GOT3 (cell line): ENCODE data around the gene STAT6.

Experiments
- DNase-seq: peaks from one replicate; lab custom pipeline; 2025; ENCODE audit warnings: mixed read lengths; lab: John Stamatoyannopoulos, UW

The STAT6 gene

GRCh38 chr12:57111031-57111734, at the start of gene STAT6:
STAT6 (minus strand) TSS chr12:57111362; CDS start chr12:57108278, 3,084 bp downstream.
- no peak for DNase-seq

DNA sequence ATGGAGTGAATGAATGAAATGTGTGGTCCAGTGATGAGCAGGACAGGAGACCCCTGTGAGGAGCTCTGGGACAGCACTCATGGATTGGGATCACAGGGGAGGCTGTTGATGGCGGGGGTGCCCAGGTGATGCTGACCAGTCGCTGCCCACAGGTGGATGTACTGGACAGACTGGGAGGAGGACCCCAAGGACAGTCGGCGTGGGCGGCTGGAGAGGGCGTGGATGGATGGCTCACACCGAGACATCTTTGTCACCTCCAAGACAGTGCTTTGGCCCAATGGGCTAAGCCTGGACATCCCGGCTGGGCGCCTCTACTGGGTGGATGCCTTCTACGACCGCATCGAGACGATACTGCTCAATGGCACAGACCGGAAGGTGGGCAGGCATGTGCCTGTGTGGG, 49.6 kb upstream of the STAT6 start:
- no peak for DNase-seq

DNA sequence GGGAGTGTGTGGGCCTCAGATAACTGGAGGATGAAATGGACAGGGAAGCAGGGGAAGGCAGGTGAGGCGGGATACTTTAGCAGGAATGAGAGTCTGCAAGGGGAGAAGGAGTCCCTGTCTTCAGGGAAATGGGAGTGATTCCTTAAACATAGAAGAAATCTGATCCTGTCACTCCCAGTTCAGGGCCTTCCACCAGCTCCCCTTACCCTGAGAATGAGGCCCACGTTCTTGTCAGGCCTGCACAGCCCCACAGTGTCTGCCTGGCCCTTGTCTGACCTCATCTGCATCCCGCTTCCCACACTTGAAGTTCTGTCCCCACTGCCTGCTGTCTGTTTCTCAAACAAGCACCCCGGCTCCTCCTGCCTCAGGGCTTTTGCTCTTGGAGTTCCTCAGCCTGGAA, 48.9 kb upstream of the STAT6 start:
- DNase-seq: no peak

DNA sequence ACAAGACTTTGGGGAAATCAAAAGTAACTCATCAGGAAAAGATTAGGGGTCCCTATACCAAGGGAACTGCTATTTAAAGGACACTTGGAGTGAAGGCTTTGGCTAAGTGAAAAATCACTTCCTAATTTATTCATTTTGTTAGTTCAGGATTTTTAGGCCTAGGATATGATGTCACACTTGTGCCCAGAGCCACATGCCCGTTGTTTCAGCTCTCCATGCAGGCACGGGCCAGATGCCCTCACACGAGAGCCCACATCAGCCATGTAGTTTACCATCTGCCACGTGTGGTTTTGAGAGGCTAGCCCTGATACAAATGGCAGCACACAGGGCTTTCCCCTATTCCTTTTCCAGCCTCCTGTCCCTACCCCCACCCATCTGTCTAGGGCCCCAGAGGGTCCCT, 48.1 kb upstream of the STAT6 start:
- DNase-seq: no peak

- no peak for DNase-seq
These were observed 47.5 kb upstream of the STAT6 start for GRCh38 chr12:57158665-57159064.

DNA sequence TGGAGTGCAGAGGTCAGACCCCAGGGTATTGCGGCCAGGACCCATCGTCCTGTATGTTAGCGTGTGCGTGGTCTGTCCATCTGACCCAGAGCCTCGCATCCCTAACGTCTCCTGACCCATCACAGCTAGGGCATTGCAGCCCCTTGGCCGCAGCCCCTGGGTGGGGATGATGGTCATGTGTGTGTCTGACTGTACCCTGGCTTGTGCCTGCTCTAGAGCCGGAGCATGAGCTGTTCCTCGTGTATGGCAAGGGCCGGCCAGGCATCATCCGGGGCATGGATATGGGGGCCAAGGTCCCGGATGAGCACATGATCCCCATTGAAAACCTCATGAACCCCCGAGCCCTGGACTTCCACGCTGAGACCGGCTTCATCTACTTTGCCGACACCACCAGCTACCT, 47.0 kb upstream of the STAT6 start:
- DNase-seq: no peak

DNA sequence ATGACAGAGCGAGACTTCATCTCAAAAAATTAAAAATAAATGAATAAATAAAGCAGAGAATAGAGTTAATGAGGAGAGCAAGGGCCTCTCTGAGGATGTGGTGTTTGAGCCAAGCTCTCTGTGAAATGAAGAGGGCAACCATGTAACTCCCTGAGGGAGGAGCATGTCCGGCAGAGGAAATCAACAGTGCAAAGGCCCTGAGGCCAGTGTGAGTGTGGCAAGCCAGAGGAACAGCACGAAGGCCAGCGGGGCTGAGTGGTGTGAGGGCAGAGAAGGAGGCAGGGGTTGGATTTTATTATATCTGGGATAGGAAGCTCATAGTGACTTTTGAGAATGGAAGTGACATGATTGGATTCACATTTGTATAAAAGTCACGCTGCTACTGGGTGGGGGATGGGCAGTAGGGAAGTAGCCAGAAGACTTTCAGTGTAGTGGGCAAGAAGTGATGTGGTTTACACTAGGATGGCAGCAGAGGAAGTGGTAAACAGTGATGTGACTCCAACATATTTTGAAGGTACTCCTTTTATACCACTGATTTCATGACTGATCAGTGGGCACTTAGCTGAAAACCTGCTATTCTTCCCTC, 46.5 kb upstream of the STAT6 start:
- no peak for DNase-seq

GRCh38 chr12:57156701-57157403, 45.7 kb upstream of the STAT6 start:
- DNase-seq: no peak

- no peak for DNase-seq
These were observed 43.8 kb upstream of the STAT6 start for GRCh38 chr12:57154804-57155434.

- no peak for DNase-seq
These were observed 42.9 kb upstream of the STAT6 start for GRCh38 chr12:57154076-57154475.

DNA sequence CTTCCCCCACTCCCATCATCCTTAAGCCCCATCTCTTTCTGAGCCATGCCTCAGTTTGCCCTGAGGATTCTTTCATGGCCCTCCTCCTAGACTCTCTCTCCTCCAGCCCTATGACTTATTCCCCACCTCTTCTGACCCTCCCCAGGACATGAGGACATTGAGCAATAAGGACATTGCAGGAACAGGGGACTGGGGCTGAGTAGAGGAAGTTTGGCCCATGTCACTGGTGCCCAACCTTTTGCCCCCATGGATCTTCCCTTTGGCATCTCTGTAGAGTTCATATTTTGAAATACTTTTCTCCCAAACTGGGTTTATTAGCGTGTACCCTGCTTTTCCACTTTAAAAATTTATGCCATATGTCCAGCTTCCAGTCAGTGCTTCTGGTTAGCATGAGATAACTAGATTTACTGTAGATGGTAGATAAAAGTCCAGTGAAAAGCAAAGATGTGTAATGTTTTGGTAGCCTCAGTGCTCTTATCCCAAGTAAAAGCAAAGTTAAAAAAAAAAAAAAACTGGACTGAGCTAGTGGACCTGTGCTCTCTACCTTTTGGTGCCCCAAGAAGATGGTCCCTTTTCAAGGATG, 42.3 kb upstream of the STAT6 start:
- DNase-seq: no peak

- no peak for DNase-seq
These were observed 41.5 kb upstream of the STAT6 start for GRCh38 chr12:57152639-57153038.

DNA sequence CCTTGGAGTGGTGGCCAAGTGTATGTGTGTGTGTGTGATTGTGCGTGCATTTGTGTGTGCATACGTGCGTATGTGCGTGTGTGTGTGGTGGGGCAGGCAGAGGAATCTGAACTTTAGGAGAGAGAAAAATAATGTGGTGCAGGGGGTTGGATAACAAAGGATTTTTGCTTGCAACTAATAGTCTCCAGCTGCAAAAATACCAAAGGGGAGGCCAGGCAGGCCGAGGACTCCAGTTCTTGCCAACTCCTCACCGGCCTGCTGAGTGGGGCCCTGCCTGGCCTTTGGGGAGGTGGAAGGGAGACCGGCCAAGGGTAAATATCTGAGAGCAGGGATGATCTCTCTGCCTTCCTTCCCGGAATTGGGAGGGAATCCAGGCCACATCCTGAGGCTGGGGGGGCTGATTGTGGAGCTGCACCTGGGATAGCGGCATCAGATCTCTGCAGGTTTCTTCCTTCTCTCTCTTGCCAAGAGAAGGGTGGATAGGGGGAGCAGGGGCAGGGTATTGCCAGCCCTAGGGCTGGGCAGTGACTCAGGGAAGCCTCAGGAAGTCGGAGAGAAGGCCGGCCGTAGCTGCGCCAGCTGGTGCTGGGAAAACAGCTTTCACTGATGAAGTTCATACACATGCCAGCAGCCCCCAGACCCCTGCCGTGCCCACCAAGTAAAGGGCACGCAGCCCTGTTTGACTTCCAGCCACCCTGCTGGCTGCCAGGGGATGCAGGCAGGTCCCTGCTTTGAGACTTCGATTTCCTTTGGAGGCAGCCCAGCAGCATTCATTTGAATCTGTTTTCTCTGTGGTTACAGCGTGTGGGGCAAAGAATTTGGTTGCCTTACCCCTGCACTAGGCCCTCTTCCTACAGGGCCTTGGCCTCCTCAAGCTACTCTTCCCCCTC, 40.8 kb upstream of the STAT6 start:
- no peak for DNase-seq

GRCh38 chr12:57150400-57151000, 39.3 kb upstream of the STAT6 start:
- DNase-seq: no peak

- DNase-seq: no peak
These were observed 38.2 kb upstream of the STAT6 start for GRCh38 chr12:57149245-57149900.

DNA sequence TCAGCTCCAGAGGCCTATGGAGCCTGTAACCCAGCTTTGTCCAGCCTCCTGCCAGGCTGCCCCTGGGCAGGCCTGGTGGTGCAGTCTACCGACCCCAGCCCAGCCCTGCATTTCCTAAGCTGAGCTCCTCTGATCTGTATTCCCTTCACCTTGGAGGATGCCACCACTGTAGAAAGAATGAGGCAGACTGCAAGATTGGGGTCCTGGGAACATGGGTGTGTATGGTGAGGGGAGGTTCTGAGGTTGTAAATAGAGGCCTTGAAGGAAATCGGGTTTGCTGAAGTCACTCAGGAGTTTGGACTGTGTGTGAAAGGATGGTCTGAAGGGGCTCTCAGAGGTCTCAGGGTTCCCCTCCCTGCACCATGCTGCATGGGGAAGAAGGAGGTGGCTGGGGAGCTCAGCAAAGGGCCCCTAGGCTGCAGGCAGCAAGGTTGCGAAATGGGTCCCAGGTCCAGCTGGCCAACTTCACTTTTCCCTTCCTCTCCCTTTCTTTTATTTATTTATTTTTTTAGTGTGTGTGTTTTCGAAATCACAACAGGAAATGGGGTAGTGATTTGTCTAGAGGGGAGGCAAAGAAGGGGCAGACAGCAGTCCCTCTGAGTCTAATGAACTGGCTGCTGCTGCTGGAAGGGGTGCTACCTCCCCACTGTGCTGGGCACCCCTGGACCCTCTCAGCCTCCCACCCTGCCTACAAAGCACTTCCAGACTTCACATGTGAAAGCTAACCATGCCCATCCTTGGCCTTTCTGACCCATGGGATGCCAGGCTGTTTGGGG, 37.5 kb upstream of the STAT6 start:
- no peak for DNase-seq

GRCh38 chr12:57146961-57147944, 36.1 kb upstream of the STAT6 start, which contains the start of gene LRP1-AS:
LRP1-AS (minus strand) TSS chr12:57147619.
- DNase-seq: no peak

DNA sequence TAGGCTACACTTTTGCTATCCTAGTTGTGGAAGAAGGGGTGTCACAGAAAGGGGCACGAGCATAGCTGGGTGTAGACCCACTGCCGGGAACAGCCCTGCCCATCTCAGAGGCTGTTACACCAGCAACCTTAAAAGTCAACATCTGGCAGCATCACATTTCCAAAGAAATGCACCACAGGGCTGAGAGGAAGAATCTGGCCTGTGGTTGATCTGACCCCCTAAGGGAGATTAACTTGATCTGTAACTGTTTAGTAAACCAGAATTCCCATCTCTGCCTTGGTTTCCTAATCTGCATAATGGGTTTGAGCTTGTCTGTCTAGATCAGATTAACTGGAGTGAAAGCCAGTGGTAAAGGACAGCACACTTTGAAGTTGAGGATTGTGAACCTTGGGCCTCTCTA, 34.9 kb upstream of the STAT6 start:
- DNase-seq: no peak
